ENCODE data around the gene SAPCD2. TPM values are rescaled to one million over a fixed set of nuclear protein-coding genes. Genes with fewer than 3 reads are reported as not detected.
A peak's percentile ranks its signal among the peaks of the same experiment; 100 is the strongest.

Gene SAPCD2
- polyA plus RNA-seq, 3 donors = 0.03 to 3.1 (median 1.7) TPM

DNA sequence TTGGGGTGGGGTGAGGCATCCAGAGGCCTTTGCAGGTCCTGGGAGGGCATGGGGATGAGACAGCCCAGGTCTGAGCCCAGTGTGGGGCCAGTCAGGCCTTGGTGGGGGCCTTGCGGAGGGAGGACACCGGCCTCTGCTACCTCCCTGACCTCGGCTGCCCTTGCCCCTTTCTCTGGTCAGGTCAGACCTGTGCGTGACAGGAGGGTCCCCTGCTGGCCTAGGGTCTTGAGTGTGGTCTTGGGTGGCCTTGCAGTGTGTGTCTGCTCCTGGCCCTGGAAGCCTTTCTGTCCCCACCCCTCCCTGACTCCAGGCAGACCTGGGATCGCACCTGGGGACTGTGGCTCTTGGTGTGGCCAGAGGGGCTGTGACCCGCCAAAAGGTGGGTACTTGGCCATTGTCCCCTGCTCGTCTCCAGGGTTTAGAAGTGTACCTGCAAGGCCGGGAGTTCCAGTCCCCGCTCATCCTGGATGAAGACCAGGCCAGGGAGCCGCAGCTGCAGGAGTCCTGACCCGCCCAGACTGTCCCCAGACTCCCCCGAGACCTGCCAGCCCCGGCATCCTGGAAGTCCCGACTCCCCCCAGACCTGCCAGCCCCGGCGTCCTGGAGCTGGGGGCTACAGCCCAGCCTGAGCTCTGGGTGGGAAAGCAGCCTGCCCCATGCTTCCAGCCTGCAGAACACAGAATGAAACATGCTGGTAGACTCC lies 12.0 kb upstream of the SAPCD2 start:
- Histone ChIP-seq H3K4me2 (replicated peaks; ENCODE audit: extremely low read depth, low read length, poor library complexity, severe bottlenecking) (no peak overlapping the region), H2AFZ (ENCODE audit: insufficient read depth, low read depth, low read length, poor library complexity, severe bottlenecking) (no peak overlapping the region), H3K4me1 (ENCODE audit: control insufficient read depth in 1 of 2, insufficient read depth in 2 of 2, low read length in 2 of 2) (peaks cover 25 to 32% of the 10 kb centered on the region in 2 donors), H3K9ac (ENCODE audit: insufficient read depth, low read length, poor library complexity, severe bottlenecking) (no peak overlapping the region), H3K36me3 (replicated peaks in 1 of 2; ENCODE audit: control insufficient read depth in 1 of 2, insufficient read depth in 2 of 2, low read length in 2 of 2) (peaks cover 36 to 40% of the 10 kb centered on the region in 2 donors), H4K20me1 (ENCODE audit: insufficient read depth, low read length) (peaks cover 20% of the 10 kb centered on the region), H3K4me3 (replicated peaks in 1 of 3; ENCODE audit: low read depth in 2 of 3, low read length in 3 of 3) (no peak overlapping the region), H3K27ac (ENCODE audit: low read depth in 1 of 2, low read length in 2 of 2) (no peak overlapping the region), H3K27me3 (ENCODE audit: control insufficient read depth in 2 of 2, insufficient read depth in 2 of 2, low read length in 2 of 2) (no peaks in the 10 kb centered on the region), H3K9me3 (replicated peaks in 1 of 2; ENCODE audit: control insufficient read depth in 1 of 2, insufficient read depth in 1 of 2, low read length in 2 of 2) (no peaks in the 10 kb centered on the region), H3K79me2 (ENCODE audit: insufficient read depth, low read length) (no peaks in the 10 kb centered on the region)
- 97% methylated on average over 15 of the region's 16 CpGs for WGBS (ENCODE audit: insufficient coverage)
- Mint-ChIP-seq H3K27ac (peak overlapping the region in 1 of 7 donors; percentile 69), H3K27me3 (ENCODE audit: low read depth in 3 of 3) (peaks cover 0 to 1% (median 0%) of the 10 kb centered on the region in 3 donors), H3K9me3 (peaks cover 0 to 9% (median 0%) of the 10 kb centered on the region in 7 donors), H3K36me3 (peaks cover 25 to 53% of the 10 kb centered on the region in 2 donors), H3K4me1 (peaks cover 26% of the 10 kb centered on the region), H3K4me3 (no peak overlapping the region)
- DNase-seq = no peak
- intact Hi-C loops (cut with micrococcal nuclease) = no loop called here
- TF ChIP-seq, protein P1, sequence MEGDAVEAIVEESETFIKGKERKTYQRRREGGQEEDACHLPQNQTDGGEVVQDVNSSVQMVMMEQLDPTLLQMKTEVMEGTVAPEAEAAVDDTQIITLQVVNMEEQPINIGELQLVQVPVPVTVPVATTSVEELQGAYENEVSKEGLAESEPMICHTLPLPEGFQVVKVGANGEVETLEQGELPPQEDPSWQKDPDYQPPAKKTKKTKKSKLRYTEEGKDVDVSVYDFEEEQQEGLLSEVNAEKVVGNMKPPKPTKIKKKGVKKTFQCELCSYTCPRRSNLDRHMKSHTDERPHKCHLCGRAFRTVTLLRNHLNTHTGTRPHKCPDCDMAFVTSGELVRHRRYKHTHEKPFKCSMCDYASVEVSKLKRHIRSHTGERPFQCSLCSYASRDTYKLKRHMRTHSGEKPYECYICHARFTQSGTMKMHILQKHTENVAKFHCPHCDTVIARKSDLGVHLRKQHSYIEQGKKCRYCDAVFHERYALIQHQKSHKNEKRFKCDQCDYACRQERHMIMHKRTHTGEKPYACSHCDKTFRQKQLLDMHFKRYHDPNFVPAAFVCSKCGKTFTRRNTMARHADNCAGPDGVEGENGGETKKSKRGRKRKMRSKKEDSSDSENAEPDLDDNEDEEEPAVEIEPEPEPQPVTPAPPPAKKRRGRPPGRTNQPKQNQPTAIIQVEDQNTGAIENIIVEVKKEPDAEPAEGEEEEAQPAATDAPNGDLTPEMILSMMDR (IDR thresholded peaks at IDR 0.05) = no peak

DNA sequence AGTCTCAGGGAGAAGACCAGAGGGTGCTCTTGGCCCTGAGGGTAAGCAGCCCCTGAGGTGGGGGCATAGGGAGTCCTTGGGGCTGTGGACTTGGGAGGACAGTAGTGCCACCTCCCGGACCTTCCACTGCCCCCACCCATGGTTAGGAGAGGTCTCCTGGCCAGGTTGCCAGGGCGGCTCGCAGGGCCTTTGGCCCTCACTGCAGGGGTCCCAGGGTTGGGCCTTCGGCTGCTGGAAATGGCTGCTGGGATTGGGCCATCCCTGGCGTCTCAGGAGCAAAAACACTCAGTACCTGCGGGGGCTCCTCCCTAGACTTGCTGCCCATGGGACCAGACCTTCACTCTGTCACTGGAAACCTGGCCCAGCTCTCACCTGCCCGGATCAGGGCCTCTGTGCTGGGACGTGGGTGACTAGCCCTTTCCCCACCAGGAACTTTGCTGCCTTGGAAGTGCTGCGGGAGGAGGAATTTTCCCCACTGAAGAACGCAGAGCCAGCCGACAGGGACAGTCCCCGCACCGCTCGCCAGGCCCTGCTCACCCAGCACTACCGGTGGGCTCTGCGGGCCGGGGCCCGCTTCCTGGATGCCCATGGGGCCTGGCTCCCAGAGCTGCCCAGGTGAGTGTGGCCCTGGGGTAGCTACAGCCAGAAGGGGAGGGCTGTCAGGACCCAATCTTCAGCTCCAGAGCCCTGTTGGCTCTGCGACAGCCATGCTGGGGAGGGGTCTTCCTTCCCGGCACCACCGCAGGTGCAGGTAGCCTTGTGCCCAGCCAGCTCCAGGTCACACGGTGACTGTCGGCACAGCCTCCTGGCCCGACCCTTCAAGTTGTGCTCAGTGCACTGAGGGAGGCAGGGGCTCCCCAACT lies 10.1 kb upstream of the SAPCD2 start:
- no peak overlapping the region for H3K9ac ChIP-seq (ENCODE audit: insufficient read depth, low read length, poor library complexity, severe bottlenecking)
- no peaks in the 10 kb centered on the region for H3K9me3 ChIP-seq (replicated peaks in 1 of 2; ENCODE audit: control insufficient read depth in 1 of 2, insufficient read depth in 1 of 2, low read length in 2 of 2)
- H3K27ac Mint-ChIP-seq = no peak overlapping the region
- no peak overlapping the region for H3K4me3 Mint-ChIP-seq
- H4K20me1 ChIP-seq (ENCODE audit: insufficient read depth, low read length) = peaks cover 20% of the 10 kb centered on the region
- DNase-seq = no peak
- no peaks in the 10 kb centered on the region for H3K27me3 ChIP-seq (ENCODE audit: control insufficient read depth in 2 of 2, insufficient read depth in 2 of 2, low read length in 2 of 2)
- no peak overlapping the region for H3K4me2 ChIP-seq (replicated peaks; ENCODE audit: extremely low read depth, low read length, poor library complexity, severe bottlenecking)
- WGBS (ENCODE audit: insufficient coverage) = 97% methylated on average over 17 of the region's 24 CpGs
- peaks cover 34% of the 10 kb centered on the region for H3K4me1 Mint-ChIP-seq
- no peaks in the 10 kb centered on the region for H3K79me2 ChIP-seq (ENCODE audit: insufficient read depth, low read length)
- peaks cover 25 to 53% of the 10 kb centered on the region in 2 donors for H3K36me3 Mint-ChIP-seq
- H3K27ac ChIP-seq (ENCODE audit: low read depth in 1 of 2, low read length in 2 of 2) = no peak overlapping the region
- TF ChIP-seq, protein P1 (IDR thresholded peaks at IDR 0.05) = no peak
- H3K4me3 ChIP-seq (replicated peaks in 1 of 3; ENCODE audit: low read depth in 2 of 3, low read length in 3 of 3) = no peak overlapping the region
- peaks cover 25 to 32% of the 10 kb centered on the region in 2 donors for H3K4me1 ChIP-seq (ENCODE audit: control insufficient read depth in 1 of 2, insufficient read depth in 2 of 2, low read length in 2 of 2)
- intact Hi-C loops (cut with micrococcal nuclease) = no loop called here
- H3K36me3 ChIP-seq (replicated peaks in 1 of 2; ENCODE audit: control insufficient read depth in 1 of 2, insufficient read depth in 2 of 2, low read length in 2 of 2) = peaks cover 36 to 40% of the 10 kb centered on the region in 2 donors
- peaks cover 0 to 5% (median 0%) of the 10 kb centered on the region in 7 donors for H3K9me3 Mint-ChIP-seq
- H2AFZ ChIP-seq (ENCODE audit: insufficient read depth, low read depth, low read length, poor library complexity, severe bottlenecking) = no peak overlapping the region
- H3K27me3 Mint-ChIP-seq (ENCODE audit: low read depth in 3 of 3) = peaks cover 0 to 2% (median 0%) of the 10 kb centered on the region in 3 donors

Data from CD14-positive monocyte (primary cell).